ENCODE results near the gene EVX1. TPM values are rescaled to one million over a fixed set of nuclear protein-coding genes. Genes with fewer than 3 reads are reported as not detected.

EVX1 gene
- total RNA-seq: not detected in 2 replicates

GRCh38 chr7:27242555-27243339, at the start of gene EVX1:
Gene EVX1, plus strand, starts transcription at chr7:27242802. Its CDS starts 229 bp downstream, at chr7:27243031.

DNA sequence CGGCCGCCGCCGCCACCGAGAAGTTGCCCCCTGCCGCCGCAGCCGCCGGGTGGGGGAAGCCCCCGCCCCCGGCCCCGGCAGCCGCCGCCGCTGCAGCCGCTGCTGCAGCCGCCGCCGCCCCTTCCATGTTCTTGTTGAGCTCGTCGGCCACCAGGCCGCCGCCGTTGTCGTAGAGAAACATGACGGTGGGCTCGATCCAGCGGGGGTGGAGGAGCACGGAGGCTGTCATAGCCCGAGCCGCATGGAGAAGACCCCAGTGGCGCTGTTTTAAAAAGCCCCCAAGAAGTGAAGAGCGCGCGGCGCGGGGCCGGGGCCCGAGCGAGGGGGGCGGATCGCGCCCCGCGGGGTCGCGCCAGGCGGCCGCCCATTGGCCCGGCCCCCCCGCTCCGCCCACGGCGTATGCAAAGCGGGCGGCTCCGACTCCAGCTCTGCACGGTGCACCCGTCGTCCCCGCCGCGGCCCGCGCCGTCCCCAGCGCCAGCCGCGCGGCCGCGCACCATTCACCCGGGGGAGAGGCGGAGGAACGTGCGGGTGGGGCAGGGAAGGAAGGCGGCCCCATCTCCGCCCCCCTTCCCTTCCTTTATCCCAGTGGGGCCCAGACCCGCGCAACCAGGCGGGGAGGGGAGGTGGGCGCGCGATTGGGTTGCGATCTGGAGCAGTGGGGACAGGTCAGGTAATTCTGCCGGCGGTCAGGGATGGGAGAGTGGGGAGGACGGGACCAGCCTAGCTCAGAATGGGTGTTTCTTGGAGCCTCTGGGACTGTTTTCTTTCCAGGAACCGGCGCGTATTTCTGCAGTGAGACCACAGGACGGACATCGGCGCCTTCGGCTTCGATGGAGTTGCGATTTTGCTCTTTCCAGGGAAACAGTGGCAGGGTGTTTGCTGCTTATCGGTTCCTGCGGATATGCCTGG, 42.5 kb upstream of the EVX1 start, which contains the start of gene HOXA13:
HOXA13 (minus strand) TSS at position 243 of the 912 bp plus-strand sequence; CDS start at position 229, 14 bp downstream.

Other genes starting within 250 kb of the EVX1 start
- 0.54 and 0.65 TPM in 2 replicates for gene HOXA1, start 146.8 kb upstream of the EVX1 start, total RNA-seq
- 0.76 and 1.6 TPM in 2 replicates for gene HOXA2, start 140.1 kb upstream of the EVX1 start, total RNA-seq
- 1.7 and 2.4 TPM in 2 replicates for gene HOXA4, start 112.0 kb upstream of the EVX1 start, total RNA-seq
- 6.7 and 8.1 TPM in 2 replicates for gene HOXA5, start 99.1 kb upstream of the EVX1 start, total RNA-seq
- 8.3 and 8.8 TPM in 2 replicates for gene HOXA6, start 95.0 kb upstream of the EVX1 start, total RNA-seq
- 8.1 and 9.4 TPM in 2 replicates for gene HOXA3, start 90.2 kb upstream of the EVX1 start, total RNA-seq
- 3.6 and 5.0 TPM in 2 replicates for gene HOXA7, start 86.1 kb upstream of the EVX1 start, total RNA-seq
- gene HOXA9, start 77.3 kb upstream of the EVX1 start, total RNA-seq: 20.8 and 29.9 TPM in 2 replicates
- 30.6 and 44.3 TPM in 2 replicates for gene HOXA10, start 68.5 kb upstream of the EVX1 start, total RNA-seq
- gene HOXA11, start 57.6 kb upstream of the EVX1 start, total RNA-seq: 15.3 and 18.9 TPM in 2 replicates
- 8.6 and 11.1 TPM in 2 replicates for gene HOXA13, start 42.7 kb upstream of the EVX1 start, total RNA-seq